Measurements from ENCODE around the gene KDM1B. TPM values are rescaled to one million over a fixed set of nuclear protein-coding genes. Genes with fewer than 3 reads are reported as not detected.

Gene KDM1B
- total and polyA plus RNA-seq, 8 donors: 2.6 to 11.9 (median 6.5) TPM

GRCh38 chr6:18177286-18177965 lies 22.2 kb downstream of the KDM1B start:
- no peak for TF ChIP-seq CTCF (IDR thresholded peaks at IDR 0.05)
- no peaks in the 10 kb centered on the region for H3K4me1 ChIP-seq
- no peak for DNase-seq
- H3K27ac ChIP-seq: no peak overlapping the region
- no peaks in the 10 kb centered on the region for H3K36me3 ChIP-seq
- no peak overlapping the region for H3K4me3 ChIP-seq
- FAIRE-seq: no peak
- WGBS, 2 donors: 95 to 98% methylated on average over 4 of the region's 4 CpGs
- no peaks in the 10 kb centered on the region for H3K9me3 ChIP-seq
- no peak for ATAC-seq
- H3K27me3 ChIP-seq: no peaks in the 10 kb centered on the region
- intact Hi-C loops (cut with DNase I): no loop called here

- Histone ChIP-seq H3K9me3 (no peaks in the 10 kb centered on the region), H3K4me1 (no peaks in the 10 kb centered on the region), H3K27ac (peak overlapping the region in 1 of 4 donors; percentile 9), H3K4me3 (no peak overlapping the region), H3K27me3 (no peaks in the 10 kb centered on the region), H3K36me3 (no peaks in the 10 kb centered on the region)
- no peak for TF ChIP-seq CTCF (IDR thresholded peaks at IDR 0.05)
- DNase-seq: no peak
- FAIRE-seq: peak; percentile 69
- peak in 1 of 4 donors; percentile 41 for ATAC-seq
- intact Hi-C loops (cut with DNase I): no loop called here
- WGBS, 2 donors: 90 to 94% methylated on average over 3 of the region's 3 CpGs
Observed at GRCh38 chr6:18178960-18179615, 23.9 kb downstream of the KDM1B start.

- Histone ChIP-seq H3K4me3 (no peak overlapping the region), H3K4me1 (no peaks in the 10 kb centered on the region), H3K36me3 (no peaks in the 10 kb centered on the region), H3K27ac (no peak overlapping the region), H3K9me3 (no peaks in the 10 kb centered on the region), H3K27me3 (no peaks in the 10 kb centered on the region)
- TF ChIP-seq CTCF (IDR thresholded peaks at IDR 0.05): no peak
- intact Hi-C loops (cut with DNase I): no loop called here
- FAIRE-seq: no peak
- DNase-seq: no peak
- WGBS, 2 donors: 86 to 92% methylated on average over 5 of the region's 5 CpGs
- peak in 2 of 4 donors; percentile 64 to 79 for ATAC-seq
Observed at GRCh38 chr6:18179770-18180356, 24.6 kb downstream of the KDM1B start.

GRCh38 chr6:18182568-18182967 lies 27.3 kb downstream of the KDM1B start:
- intact Hi-C loops (cut with DNase I): no loop called here
- no peaks in the 10 kb centered on the region for H3K9me3 ChIP-seq
- whole genome bisulfite sequencing, 2 donors: 72 to 91% methylated on average over 4 of the region's 4 CpGs
- FAIRE-seq (no peak), DNase-seq (no peak), ATAC-seq (no peak)
- H3K4me1 ChIP-seq: no peaks in the 10 kb centered on the region
- no peak overlapping the region for H3K4me3 ChIP-seq
- no peaks in the 10 kb centered on the region for H3K27me3 ChIP-seq
- no peak for TF ChIP-seq CTCF (IDR thresholded peaks at IDR 0.05)
- H3K27ac ChIP-seq: no peak overlapping the region
- no peaks in the 10 kb centered on the region for H3K36me3 ChIP-seq

GRCh38 chr6:18183766-18184165 lies 28.5 kb downstream of the KDM1B start:
- Histone ChIP-seq H3K27ac (no peak overlapping the region), H3K36me3 (no peaks in the 10 kb centered on the region), H3K27me3 (no peaks in the 10 kb centered on the region), H3K9me3 (no peaks in the 10 kb centered on the region), H3K4me3 (no peak overlapping the region), H3K4me1 (no peaks in the 10 kb centered on the region)
- DNase-seq (no peak), ATAC-seq (peak in 1 of 4 donors; percentile 68), FAIRE-seq (no peak)
- no peak for TF ChIP-seq CTCF (IDR thresholded peaks at IDR 0.05)
- 36 to 44% methylated on average over 4 of the region's 4 CpGs for WGBS, 2 donors
- intact Hi-C loops (cut with DNase I): no loop called here
